OCI-LY3 (cell line): ENCODE results near the gene TENM4.
"Not testable (repeated sequence)": the region's sequence is repeated elsewhere in the genome, so short reads cannot be mapped to it uniquely, and the experiment has no call there.

Experiments used
- H2AFZ ChIP-seq: fragments of 200-600, 300-600 bp; shearing (Covaris generic); 2 replicates; pipeline ENCODE4 v1.6.0; 2014; ENCODE audit warnings: antibody characterized with exemption, low read depth, low read length
- H3K27ac ChIP-seq: fragments of 200-600, 300-600 bp; sonication (generic); 2 replicates; pipeline ENCODE4 v1.5.1; 2014; ENCODE audit warnings: mild to moderate bottlenecking, low read length, moderate library complexity, mixed read lengths
- H3K27me3 ChIP-seq: fragments of 200-600, 300-600 bp; sonication (generic); 2 replicates; pipeline ENCODE4 v1.6.1; 2014; ENCODE audit warnings: low read depth, low read length, mixed read lengths
- H3K36me3 ChIP-seq: fragments of 200-600, 300-600 bp; sonication (generic); replicated peaks from 2 replicates; pipeline ENCODE3; 2014; ENCODE audit warnings: low read depth, low read length, mixed read lengths
- H3K4me1 ChIP-seq: fragments of 300-600, 200-600 bp; sonication (generic); 2 replicates; pipeline ENCODE4 v1.6.1; 2014; ENCODE audit warnings: low read length, mixed read lengths
- H3K4me2 ChIP-seq: fragments of 200-600, 300-600 bp; sonication (generic); 2 replicates; pipeline ENCODE4 v1.6.1; 2014; ENCODE audit warnings: low read length, mixed read lengths
- H3K4me3 ChIP-seq: fragments of 300-600, 200-600 bp; sonication (generic); 2 replicates; pipeline ENCODE4 v1.5.1; 2014; ENCODE audit warnings: antibody characterized with exemption, mild to moderate bottlenecking, low read length, moderate library complexity
- H3K79me2 ChIP-seq: fragments of 300-600, 200-600 bp; shearing (Covaris generic); 2 replicates; pipeline ENCODE4 v1.6.1; 2014; ENCODE audit warnings: mild to moderate bottlenecking, low read length, mixed read lengths
- H3K9ac ChIP-seq: fragments of 300-600, 200-600 bp; shearing (Covaris generic); 2 replicates; pipeline ENCODE4 v1.6.0; 2014; ENCODE audit warnings: mild to moderate bottlenecking, low read length, moderate library complexity
- H3K9me3 ChIP-seq: fragments of 200-600, 300-600 bp; shearing (Covaris generic); 2 replicates; pipeline ENCODE4 v1.6.1; 2014; ENCODE audit warnings: low read length, mixed read lengths; ENCODE audit not compliant: insufficient read depth
- H4K20me1 ChIP-seq: fragments of 200-600, 300-600 bp; sonication (generic); 2 replicates; pipeline ENCODE4 v1.6.1; 2016; ENCODE audit warnings: low read length, mixed read lengths; ENCODE audit not compliant: insufficient read depth
- EZH2phosphoT487 ChIP-seq: fragments of 200-600 bp; shearing (Covaris generic); IDR thresholded peaks from 2 replicates; pipeline ENCODE4 v1.6.1; 2018; ENCODE audit warnings: antibody characterized with exemption, mixed run types, low read depth
- TF ChIP-seq, protein P1 (sequence below): fragments of 200-600, 300-600 bp; sonication (generic); IDR thresholded peaks from 2 replicates; pipeline ENCODE4 v1.5.1; 2014; ENCODE audit warnings: antibody characterized with exemption, low read length, low read depth

Gene TENM4

DNA sequence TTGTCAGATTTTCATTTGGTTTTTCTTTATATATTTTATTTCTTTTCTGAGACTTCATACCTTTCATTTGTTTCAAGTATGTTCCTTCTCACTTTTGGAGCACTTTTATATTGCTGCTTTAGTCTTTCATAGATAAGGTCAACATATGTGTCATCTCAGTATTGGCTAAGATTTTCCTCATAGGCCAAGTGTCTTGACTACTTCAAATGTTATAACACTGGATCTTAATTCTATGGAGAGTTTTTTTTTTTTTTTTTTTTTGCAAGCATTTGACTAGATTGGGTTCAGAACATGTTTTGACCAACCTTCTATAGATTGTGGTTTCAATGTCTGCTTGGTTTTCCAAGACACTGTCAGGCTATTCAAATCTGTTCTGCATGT is 797.2 kb downstream of the TENM4 start:
- Histone ChIP-seq H3K27ac (no peak overlapping the region), H3K4me3 (no peak overlapping the region), H3K27me3 (peaks cover 13% of the 10 kb centered on the region), H2AFZ (no peak overlapping the region), H3K9ac (no peak overlapping the region), H3K4me2 (no peak overlapping the region), H3K79me2 (no peaks in the 10 kb centered on the region), H3K36me3 (no peaks in the 10 kb centered on the region), H4K20me1 (no peaks in the 10 kb centered on the region), H3K9me3 (no peaks in the 10 kb centered on the region), H3K4me1 (no peaks in the 10 kb centered on the region)
- TF ChIP-seq, protein P1, sequence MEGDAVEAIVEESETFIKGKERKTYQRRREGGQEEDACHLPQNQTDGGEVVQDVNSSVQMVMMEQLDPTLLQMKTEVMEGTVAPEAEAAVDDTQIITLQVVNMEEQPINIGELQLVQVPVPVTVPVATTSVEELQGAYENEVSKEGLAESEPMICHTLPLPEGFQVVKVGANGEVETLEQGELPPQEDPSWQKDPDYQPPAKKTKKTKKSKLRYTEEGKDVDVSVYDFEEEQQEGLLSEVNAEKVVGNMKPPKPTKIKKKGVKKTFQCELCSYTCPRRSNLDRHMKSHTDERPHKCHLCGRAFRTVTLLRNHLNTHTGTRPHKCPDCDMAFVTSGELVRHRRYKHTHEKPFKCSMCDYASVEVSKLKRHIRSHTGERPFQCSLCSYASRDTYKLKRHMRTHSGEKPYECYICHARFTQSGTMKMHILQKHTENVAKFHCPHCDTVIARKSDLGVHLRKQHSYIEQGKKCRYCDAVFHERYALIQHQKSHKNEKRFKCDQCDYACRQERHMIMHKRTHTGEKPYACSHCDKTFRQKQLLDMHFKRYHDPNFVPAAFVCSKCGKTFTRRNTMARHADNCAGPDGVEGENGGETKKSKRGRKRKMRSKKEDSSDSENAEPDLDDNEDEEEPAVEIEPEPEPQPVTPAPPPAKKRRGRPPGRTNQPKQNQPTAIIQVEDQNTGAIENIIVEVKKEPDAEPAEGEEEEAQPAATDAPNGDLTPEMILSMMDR: no peak
- TF ChIP-seq EZH2phosphoT487: no peak

DNA sequence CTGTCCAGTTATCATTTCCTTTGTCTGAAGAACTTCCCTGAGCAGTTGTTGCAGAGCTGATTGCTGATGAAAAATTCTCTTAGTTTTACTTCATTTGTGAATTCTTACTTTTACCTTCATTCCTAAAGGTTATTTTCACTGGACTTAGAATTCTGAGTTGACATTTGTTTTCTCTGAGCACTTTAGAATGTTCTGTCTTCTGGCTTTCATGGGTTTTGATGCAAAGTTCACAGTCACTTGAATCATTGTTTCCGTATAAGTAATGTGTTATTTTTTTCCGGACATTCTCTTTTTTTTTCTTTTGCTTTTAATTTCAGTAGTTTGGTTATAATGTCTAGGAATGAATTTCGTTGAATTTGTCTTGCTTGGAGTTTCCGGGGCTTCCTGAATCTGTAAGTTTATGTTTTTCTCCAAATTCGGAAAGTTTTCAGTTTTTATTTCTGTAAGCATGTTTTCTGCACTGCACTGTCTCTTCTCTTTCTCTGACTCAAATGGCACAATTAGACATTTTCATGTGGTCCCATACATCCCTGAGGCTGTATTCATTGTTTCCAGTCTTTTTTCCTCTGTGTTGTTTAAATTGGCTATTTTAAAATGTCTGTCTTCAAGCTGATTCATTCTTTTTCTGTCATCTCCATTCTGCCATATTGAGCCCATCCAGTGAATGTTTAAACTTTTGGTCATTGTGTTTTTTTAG is 797.7 kb downstream of the TENM4 start:
- H3K36me3 ChIP-seq: no peaks in the 10 kb centered on the region

DNA sequence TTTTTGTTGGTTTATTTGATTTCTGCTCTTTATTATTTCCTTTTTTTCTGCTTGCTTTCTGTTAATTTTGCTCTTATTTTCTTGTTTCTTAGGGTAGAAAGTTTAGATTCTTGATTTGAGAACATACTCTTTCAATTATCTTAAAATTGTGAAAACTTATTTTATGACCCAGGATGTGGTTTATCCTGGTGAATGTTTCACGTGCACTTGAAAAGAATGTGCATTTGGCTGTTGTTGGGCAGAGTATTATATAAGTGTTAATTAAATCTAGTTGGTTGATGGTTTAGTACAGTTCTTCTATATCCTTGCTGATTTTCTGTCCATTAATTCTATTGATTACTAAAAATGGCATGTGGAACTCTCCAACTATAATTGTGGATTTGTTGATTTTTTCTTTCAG is 799.3 kb downstream of the TENM4 start:
- Histone ChIP-seq H3K79me2 (no peaks in the 10 kb centered on the region), H3K36me3 (no peaks in the 10 kb centered on the region), H3K27ac (no peak overlapping the region), H3K9ac (no peak overlapping the region), H3K4me3 (no peak overlapping the region), H3K4me2 (no peak overlapping the region), H2AFZ (no peak overlapping the region), H3K27me3 (peaks cover 13% of the 10 kb centered on the region), H4K20me1 (no peaks in the 10 kb centered on the region), H3K9me3 (no peaks in the 10 kb centered on the region), H3K4me1 (no peaks in the 10 kb centered on the region)
- no peak for TF ChIP-seq EZH2phosphoT487
- TF ChIP-seq, protein P1: no peak

More for the DNA sequence above, 797.7 kb downstream of the TENM4 start:
- no peak for TF ChIP-seq EZH2phosphoT487
- TF ChIP-seq, protein P1: no peak
- Histone ChIP-seq H3K4me2 (no peak overlapping the region), H3K27ac (no peak overlapping the region), H3K79me2 (no peaks in the 10 kb centered on the region), H2AFZ (no peak overlapping the region), H3K9me3 (no peaks in the 10 kb centered on the region), H3K27me3 (peaks cover 13% of the 10 kb centered on the region), H3K9ac (no peak overlapping the region), H4K20me1 (no peaks in the 10 kb centered on the region), H3K4me1 (no peaks in the 10 kb centered on the region), H3K4me3 (no peak overlapping the region)

DNA sequence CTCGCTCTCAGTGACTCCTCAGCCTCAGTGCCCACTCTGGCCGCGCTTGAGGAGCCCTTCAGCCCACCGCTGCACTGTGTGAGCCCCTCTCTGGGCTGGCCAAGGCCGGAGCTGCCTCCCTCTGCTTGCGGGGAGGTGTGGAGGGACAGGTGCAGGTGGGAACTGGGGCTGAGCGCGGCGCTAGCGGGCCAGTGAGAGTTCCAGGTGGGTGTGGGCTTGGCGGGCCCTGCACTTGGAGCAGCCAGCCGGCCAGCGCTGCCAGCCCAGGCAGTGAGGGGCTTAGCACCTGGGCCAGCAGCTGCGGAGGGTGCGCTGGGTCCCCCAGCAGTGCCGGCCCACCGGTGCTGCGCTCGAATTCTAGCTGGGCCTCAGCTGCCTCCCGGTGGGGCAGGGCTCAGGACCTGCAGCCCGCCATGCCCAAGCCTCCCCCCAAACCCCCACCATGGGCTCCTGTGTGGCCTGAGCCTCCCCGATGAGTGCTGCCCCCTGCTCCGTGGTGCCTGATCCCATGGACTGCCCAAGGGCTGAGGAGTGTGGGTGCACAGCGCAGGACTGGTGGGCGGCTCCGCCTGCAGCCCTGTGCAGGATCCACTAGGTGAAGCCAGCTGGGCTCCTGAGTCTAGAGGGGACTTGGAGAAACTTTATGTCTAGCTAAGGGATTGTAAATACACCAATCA is 802.0 kb downstream of the TENM4 start:
- Histone ChIP-seq H3K27me3 (peaks cover 12% of the 10 kb centered on the region), H3K9ac (no peak overlapping the region), H3K79me2 (no peaks in the 10 kb centered on the region), H3K9me3 (no peaks in the 10 kb centered on the region), H4K20me1 (no peaks in the 10 kb centered on the region), H3K4me3 (no peak overlapping the region), H3K27ac (no peak overlapping the region), H2AFZ (no peak overlapping the region), H3K36me3 (no peaks in the 10 kb centered on the region), H3K4me1 (no peaks in the 10 kb centered on the region), H3K4me2 (no peak overlapping the region)
- TF ChIP-seq EZH2phosphoT487: no peak
- TF ChIP-seq, protein P1: no peak

DNA sequence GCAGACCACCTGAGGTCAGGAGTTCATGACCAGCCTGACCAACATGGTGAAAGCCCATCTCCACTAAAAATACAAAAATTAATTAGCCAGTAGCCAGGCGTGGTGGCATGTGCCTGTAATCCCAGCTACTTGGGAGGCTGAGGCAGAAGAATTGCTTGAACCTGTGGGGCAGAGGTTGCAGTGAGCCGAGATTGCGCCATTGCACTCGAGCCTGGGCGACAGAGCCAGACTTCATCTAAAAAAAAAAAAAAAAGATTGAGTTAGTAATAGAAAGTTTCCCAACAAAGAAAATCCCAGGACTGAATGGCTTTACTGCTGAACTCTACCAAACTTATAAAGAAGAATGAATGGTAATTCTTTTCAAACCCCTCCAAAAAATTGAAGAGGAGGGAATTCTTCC is 803.3 kb downstream of the TENM4 start:
- H4K20me1 ChIP-seq, H3K4me3 ChIP-seq, H3K9ac ChIP-seq, H3K27ac ChIP-seq, H3K4me2 ChIP-seq, H3K79me2 ChIP-seq, H2AFZ ChIP-seq, H3K27me3 ChIP-seq, H3K4me1 ChIP-seq, H3K36me3 ChIP-seq, H3K9me3 ChIP-seq: not testable (repeated sequence)
